H9 (cell line): Measurements from ENCODE around the gene CACNA2D3. TPM values are rescaled to one million over a fixed set of nuclear protein-coding genes. Genes with fewer than 3 reads are reported as not detected.

Source experiments
- DNase-seq: peaks from one replicate; pipeline ENCODE4 v3.0.0-alpha.2; 2017
- H2AFZ ChIP-seq: one replicate; pipeline ENCODE4 v1.6.1; 2013; ENCODE audit warnings: mild to moderate bottlenecking, low read length, control low read depth, moderate library complexity
- H2AK5ac ChIP-seq: 2 replicates; pipeline ENCODE4 v1.6.1; 2013; ENCODE audit warnings: low read length, control low read depth, mixed read lengths; ENCODE audit not compliant: insufficient read length
- H2BK120ac ChIP-seq: one replicate; pipeline ENCODE4 v1.6.1; 2013; ENCODE audit warnings: low read depth, mild to moderate bottlenecking, low read length, control low read depth, inconsistent platforms; ENCODE audit not compliant: poor library complexity, severe bottlenecking
- H2BK12ac ChIP-seq: 2 replicates; pipeline ENCODE4 v1.6.1; 2013; ENCODE audit warnings: low read length, control low read depth, mixed read lengths, low read depth; ENCODE audit not compliant: insufficient read length
- H2BK15ac ChIP-seq: 2 replicates; pipeline ENCODE4 v1.6.1; 2013; ENCODE audit warnings: low read depth, low read length, control low read depth
- H2BK20ac ChIP-seq: one replicate; pipeline ENCODE4 v1.6.1; 2013; ENCODE audit warnings: low read depth, mild to moderate bottlenecking, low read length, control low read depth, inconsistent platforms; ENCODE audit not compliant: poor library complexity, severe bottlenecking
- H2BK5ac ChIP-seq: 2 replicates; pipeline ENCODE4 v1.6.1; 2013; ENCODE audit warnings: low read length, control low read depth, mixed read lengths; ENCODE audit not compliant: insufficient read length
- H3K14ac ChIP-seq: 2 replicates; pipeline ENCODE4 v1.6.1; 2013; ENCODE audit warnings: low read length, control low read depth; ENCODE audit not compliant: insufficient read depth
- H3K18ac ChIP-seq: 2 replicates; pipeline ENCODE4 v1.6.1; 2013; ENCODE audit warnings: low read depth, mild to moderate bottlenecking, mixed read lengths, low read length, control low read depth; ENCODE audit not compliant: insufficient read length
- H3K23ac ChIP-seq: 2 replicates; pipeline ENCODE4 v1.6.1; 2013; ENCODE audit warnings: low read length, control low read depth, mixed read lengths, low read depth; ENCODE audit not compliant: insufficient read length
- H3K23me2 ChIP-seq: 2 replicates; pipeline ENCODE4 v1.6.1; 2013; ENCODE audit warnings: low read depth, mild to moderate bottlenecking, mixed read lengths, low read length, control low read depth; ENCODE audit not compliant: insufficient read length, poor library complexity, severe bottlenecking
- H3K27ac ChIP-seq: 2 replicates; pipeline ENCODE4 v1.5.1; 2013; ENCODE audit warnings: low read length, control low read depth, mixed read lengths, low read depth; ENCODE audit not compliant: insufficient read length
- H3K27me3 ChIP-seq: 2 replicates; pipeline ENCODE4 v1.6.1; 2013; ENCODE audit warnings: low read length, control low read depth, inconsistent platforms; ENCODE audit not compliant: insufficient read depth
- H3K4ac ChIP-seq: 2 replicates; pipeline ENCODE4 v1.6.1; 2013; ENCODE audit warnings: low read depth, mild to moderate bottlenecking, control low read depth, inconsistent platforms, low read length, moderate library complexity
- H3K4me1 ChIP-seq: 2 replicates; pipeline ENCODE4 v1.6.1; 2013; ENCODE audit warnings: low read length, control low read depth, inconsistent platforms; ENCODE audit not compliant: insufficient read depth
- H3K4me2 ChIP-seq: 2 replicates; pipeline ENCODE4 v1.6.1; 2013; ENCODE audit warnings: low read length, control low read depth, mixed read lengths; ENCODE audit not compliant: insufficient read length, insufficient read depth
- H3K56ac ChIP-seq: 2 replicates; pipeline ENCODE4 v1.6.1; 2013; ENCODE audit warnings: low read depth, mild to moderate bottlenecking, mixed read lengths, low read length, control low read depth; ENCODE audit not compliant: insufficient read length
- H3K79me1 ChIP-seq: 2 replicates; pipeline ENCODE4 v1.6.1; 2013; ENCODE audit warnings: low read depth, mild to moderate bottlenecking, moderate library complexity, low read length, control low read depth, inconsistent platforms; ENCODE audit not compliant: insufficient read depth, poor library complexity, severe bottlenecking
- H3K79me2 ChIP-seq: 2 replicates; pipeline ENCODE4 v1.6.1; 2013; ENCODE audit warnings: low read length, control low read depth, inconsistent platforms; ENCODE audit not compliant: insufficient read depth
- H3K9ac ChIP-seq: 2 replicates; pipeline ENCODE4 v1.6.1; 2013; ENCODE audit warnings: low read length, control low read depth, mixed read lengths; ENCODE audit not compliant: insufficient read length; ENCODE audit errors: extremely low read depth
- H3K9me3 ChIP-seq: one replicate; pipeline ENCODE4 v1.6.1; 2013; ENCODE audit warnings: low read depth, low read length, inconsistent platforms; ENCODE audit not compliant: control insufficient read depth
- H3T11ph ChIP-seq: one replicate; pipeline ENCODE4 v1.6.1; 2013; ENCODE audit warnings: mild to moderate bottlenecking, low read length, control low read depth, inconsistent platforms
- H4K20me1 ChIP-seq: one replicate; pipeline ENCODE4 v1.6.1; 2013; ENCODE audit not compliant: control insufficient read depth, insufficient read length, insufficient read depth
- H4K5ac ChIP-seq: 2 replicates; pipeline ENCODE4 v1.6.1; 2013; ENCODE audit warnings: low read depth, mild to moderate bottlenecking, mixed read lengths, low read length, control low read depth; ENCODE audit not compliant: insufficient read length
- H4K8ac ChIP-seq: replicated peaks from 2 replicates; pipeline ENCODE4 v1.6.1; 2013; ENCODE audit warnings: low read length, control low read depth, mixed read lengths, low read depth; ENCODE audit not compliant: insufficient read length
- H4K91ac ChIP-seq: 2 replicates; pipeline ENCODE4 v1.6.1; 2013; ENCODE audit warnings: low read depth, mild to moderate bottlenecking, moderate library complexity, mixed read lengths, low read length, control low read depth; ENCODE audit not compliant: insufficient read length
- H3K27ac Mint-ChIP-seq, 3 experiments: 2 replicates in 2 of 3; 3 replicates in 1 of 3; pipeline ENCODE4 v1.8.0; 2020 to 2021; ENCODE audit warnings: mixed read lengths in 3 of 3, mild to moderate bottlenecking in 1 of 3, moderate library complexity in 1 of 3
- H3K27me3 Mint-ChIP-seq: 2 replicates; pipeline ENCODE4 v1.8.0; 2021; ENCODE audit warnings: low read depth, mild to moderate bottlenecking, moderate library complexity, mixed read lengths
- H3K36me3 Mint-ChIP-seq, 3 experiments: 2 replicates in 2 of 3; 3 replicates in 1 of 3; pipeline ENCODE4 v1.8.0; 2020 to 2021; ENCODE audit warnings: low read depth in 3 of 3, mixed read lengths in 3 of 3; ENCODE audit not compliant: insufficient read depth in 1 of 3
- H3K4me1 Mint-ChIP-seq, 2 experiments: 2 replicates each; pipeline ENCODE4 v1.8.0; 2020; ENCODE audit warnings: mixed read lengths in 2 of 2
- H3K4me3 Mint-ChIP-seq, 2 experiments: 2 replicates in 1 of 2; 3 replicates in 1 of 2; pipeline ENCODE4 v1.8.0; 2020 to 2021; ENCODE audit warnings: mild to moderate bottlenecking in 2 of 2, mixed read lengths in 2 of 2, moderate library complexity in 1 of 2
- H3K9me3 Mint-ChIP-seq, 2 experiments: 2 replicates in 1 of 2; 3 replicates in 1 of 2; pipeline ENCODE4 v1.8.0; 2020; ENCODE audit warnings: mild to moderate bottlenecking in 2 of 2, mixed read lengths in 2 of 2, moderate library complexity in 1 of 2
- WGBS: extraction: QIAGEN DNeasy Blood & Tissue Kit; methylation state at CpG from one replicate; pipeline ENCODE4 v1.1.7; 2013; ENCODE audit warnings: missing lambda C conversion rate, low lambda C conversion rate, mixed read lengths; ENCODE audit not compliant: insufficient read length; ENCODE audit errors: extremely low coverage; 5-methylcytosine and 5-hydroxymethylcytosine counted together
- total RNA-seq: library from RNA; stranded (reverse); gene quantifications from 2 replicates; pipeline ENCODE4 v1.2.1, GENCODE V29; 2021
- TF ChIP-seq, protein P1 (sequence below): fragments of 200-600 bp; sonication (generic); conservative IDR thresholded peaks from 3 replicates; pipeline ENCODE4 v1.8.0; 2021; ENCODE audit warnings: antibody characterized with exemption, mild to moderate bottlenecking

The CACNA2D3 gene
- total RNA-seq, 1 experiment from 2014 or later, result 3.2 TPM

DNA sequence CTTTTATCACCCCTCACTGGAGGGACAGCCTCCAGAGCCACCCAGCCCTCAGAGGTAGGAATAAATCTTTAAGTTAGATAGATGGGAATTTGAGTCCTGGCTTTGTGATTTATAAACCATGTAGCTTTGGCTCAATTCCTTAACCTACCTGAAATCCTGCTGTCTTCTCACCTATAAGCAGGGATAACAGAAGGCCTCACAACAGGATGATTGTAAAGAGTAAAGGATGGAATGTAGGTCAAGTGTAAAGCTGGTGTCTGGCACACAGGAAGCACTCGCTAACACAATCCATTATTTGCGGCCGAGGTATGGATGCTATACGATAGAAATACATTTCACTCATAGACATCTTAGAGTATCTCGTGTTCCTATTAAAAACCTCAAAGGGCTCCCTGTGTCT, 968.4 kb downstream of the CACNA2D3 start:
- Histone ChIP-seq H3K9ac (no peak overlapping the region), H3K14ac (no peak overlapping the region), H3T11ph (no peak overlapping the region), H2AFZ (no peak overlapping the region), H3K56ac (no peak overlapping the region), H4K5ac (no peak overlapping the region), H3K4ac (no peak overlapping the region), H3K79me2 (no peaks in the 10 kb centered on the region), H3K23me2 (no peaks in the 10 kb centered on the region), H2BK5ac (no peak overlapping the region), H2AK5ac (no peak overlapping the region), H3K23ac (no peak overlapping the region), H3K18ac (no peak overlapping the region), H2BK20ac (no peak overlapping the region), H2BK120ac (no peak overlapping the region), H4K8ac (no peak overlapping the region), H3K27ac (no peak overlapping the region), H3K27me3 (no peaks in the 10 kb centered on the region), H3K4me2 (no peak overlapping the region), H2BK12ac (no peak overlapping the region), H3K4me1 (no peaks in the 10 kb centered on the region), H4K91ac (no peak overlapping the region), H3K9me3 (no peaks in the 10 kb centered on the region), H3K79me1 (no peaks in the 10 kb centered on the region), H4K20me1 (no peaks in the 10 kb centered on the region), H2BK15ac (no peak overlapping the region)
- Mint-ChIP-seq H3K4me1 (no peaks in the 10 kb centered on the region), H3K9me3 (no peaks in the 10 kb centered on the region; a peak in 1 of 5 replicates), H3K4me3 (no peak overlapping the region), H3K27ac (no peak overlapping the region), H3K27me3 (peaks cover 5% of the 10 kb centered on the region), H3K36me3 (no peaks in the 10 kb centered on the region)
- TF ChIP-seq, protein P1, sequence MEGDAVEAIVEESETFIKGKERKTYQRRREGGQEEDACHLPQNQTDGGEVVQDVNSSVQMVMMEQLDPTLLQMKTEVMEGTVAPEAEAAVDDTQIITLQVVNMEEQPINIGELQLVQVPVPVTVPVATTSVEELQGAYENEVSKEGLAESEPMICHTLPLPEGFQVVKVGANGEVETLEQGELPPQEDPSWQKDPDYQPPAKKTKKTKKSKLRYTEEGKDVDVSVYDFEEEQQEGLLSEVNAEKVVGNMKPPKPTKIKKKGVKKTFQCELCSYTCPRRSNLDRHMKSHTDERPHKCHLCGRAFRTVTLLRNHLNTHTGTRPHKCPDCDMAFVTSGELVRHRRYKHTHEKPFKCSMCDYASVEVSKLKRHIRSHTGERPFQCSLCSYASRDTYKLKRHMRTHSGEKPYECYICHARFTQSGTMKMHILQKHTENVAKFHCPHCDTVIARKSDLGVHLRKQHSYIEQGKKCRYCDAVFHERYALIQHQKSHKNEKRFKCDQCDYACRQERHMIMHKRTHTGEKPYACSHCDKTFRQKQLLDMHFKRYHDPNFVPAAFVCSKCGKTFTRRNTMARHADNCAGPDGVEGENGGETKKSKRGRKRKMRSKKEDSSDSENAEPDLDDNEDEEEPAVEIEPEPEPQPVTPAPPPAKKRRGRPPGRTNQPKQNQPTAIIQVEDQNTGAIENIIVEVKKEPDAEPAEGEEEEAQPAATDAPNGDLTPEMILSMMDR, result no peak
- DNase-seq, result no peak
- no CpG with 5 or more reads among the region's 5 CpGs for WGBS
